Adipose tissue (tissue), 3 donors: Measurements from ENCODE around the gene SCN3B. TPM values are rescaled to one million over a fixed set of nuclear protein-coding genes. Genes with fewer than 3 reads are reported as not detected.

Source experiments
- H3K27ac ChIP-seq: one replicate; pipeline ENCODE4 v1.5.1; 2013; ENCODE audit warnings: low read depth, low read length
- WGBS, 3 donors: extraction: QIAGEN DNeasy Blood & Tissue Kit; methylation state at CpG; one replicate each; pipeline ENCODE4 v1.1.7; 2013; 5-methylcytosine and 5-hydroxymethylcytosine counted together
- polyA plus RNA-seq, 3 donors: library from polyadenylated mRNA; stranded (reverse); fragments of 200-250 nt; gene quantifications; one replicate each; pipeline ENCODE4 v1.2.3, GENCODE V29; 2013
- donor health status: healthy with polysubstance abuse.
- donor health status: Bipolar disorder and iron deficiency.
- donor health status: healthy.

The SCN3B gene
- polyA plus RNA-seq, 3 donors, result 0.70 to 1.7 (median 1.6) TPM

DNA sequence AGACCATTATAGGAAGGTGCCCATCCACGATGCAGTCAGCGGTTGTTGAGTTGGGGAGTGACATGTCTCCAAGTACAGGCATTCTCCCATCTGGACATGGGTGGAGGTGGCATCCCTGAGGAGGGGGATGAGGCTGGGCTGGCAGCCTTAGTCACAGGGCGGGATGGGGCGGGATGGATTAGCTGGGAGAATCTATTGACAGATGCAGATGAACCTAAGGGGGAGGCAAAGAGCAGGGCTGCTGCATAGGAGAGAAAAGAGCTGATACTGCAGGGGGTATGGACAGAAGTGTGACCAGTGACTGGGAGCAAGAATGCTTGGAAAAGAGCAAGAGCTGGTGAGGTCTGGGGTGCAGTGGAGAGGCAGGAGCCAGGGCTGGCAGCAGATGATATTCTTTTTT, 42.7 kb downstream of the SCN3B start:
- 90 to 93% (median 91%) methylated on average over 4 of the region's 4 CpGs for WGBS, 3 donors
- H3K27ac ChIP-seq, result no peak overlapping the region

GRCh38 chr11:123608945-123609344, 45.5 kb downstream of the SCN3B start:
- WGBS, 3 donors, result 90 to 96% (median 96%) methylated on average over 8 of the region's 8 CpGs

GRCh38 chr11:123608371-123608770, 46.1 kb downstream of the SCN3B start:
- H3K27ac ChIP-seq, result no peak overlapping the region
- 83 to 91% (median 90%) methylated on average over 8 to 9 of the region's 9 CpGs for WGBS, 3 donors

More at GRCh38 chr11:123608945-123609344, 45.5 kb downstream of the SCN3B start:
- no peak overlapping the region for H3K27ac ChIP-seq

GRCh38 chr11:123607781-123608180, 46.6 kb downstream of the SCN3B start:
- WGBS, 3 donors, result 70 to 93% (median 74%) methylated on average over 1 of the region's 1 CpG
- no peak overlapping the region for H3K27ac ChIP-seq

GRCh38 chr11:123603666-123604065, 50.8 kb downstream of the SCN3B start:
- H3K27ac ChIP-seq, result no peak overlapping the region

DNA sequence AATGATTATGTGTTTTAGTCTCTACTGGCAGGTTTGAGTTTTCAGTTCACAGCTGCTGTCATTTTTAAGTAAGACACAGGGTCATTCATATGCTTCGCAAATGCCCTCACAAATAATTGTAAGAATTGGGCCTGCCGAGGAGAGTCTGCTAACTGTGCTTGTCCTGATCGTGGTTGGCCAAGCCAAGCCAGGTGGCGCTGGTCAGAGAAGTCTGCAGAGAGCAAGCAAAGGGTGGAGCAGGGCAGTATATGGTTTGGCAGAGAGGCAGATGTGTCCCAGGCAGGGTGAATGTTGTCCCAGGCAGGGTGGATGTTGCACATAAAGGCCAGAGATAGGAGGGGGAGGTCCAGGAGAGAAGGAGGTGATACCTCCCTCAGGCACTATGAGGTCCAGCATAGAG, 52.7 kb downstream of the SCN3B start:
- no peak overlapping the region for H3K27ac ChIP-seq
- WGBS, 3 donors, result 76 to 89% (median 83%) methylated on average over 4 of the region's 4 CpGs

More at GRCh38 chr11:123603666-123604065, 50.8 kb downstream of the SCN3B start:
- 78 to 88% (median 81%) methylated on average over 4 of the region's 4 CpGs for WGBS, 3 donors

GRCh38 chr11:123601136-123601535, 53.3 kb downstream of the SCN3B start:
- H3K27ac ChIP-seq, result no peak overlapping the region
- WGBS, 3 donors, result 78 to 82% (median 80%) methylated on average over 4 of the region's 4 CpGs

DNA sequence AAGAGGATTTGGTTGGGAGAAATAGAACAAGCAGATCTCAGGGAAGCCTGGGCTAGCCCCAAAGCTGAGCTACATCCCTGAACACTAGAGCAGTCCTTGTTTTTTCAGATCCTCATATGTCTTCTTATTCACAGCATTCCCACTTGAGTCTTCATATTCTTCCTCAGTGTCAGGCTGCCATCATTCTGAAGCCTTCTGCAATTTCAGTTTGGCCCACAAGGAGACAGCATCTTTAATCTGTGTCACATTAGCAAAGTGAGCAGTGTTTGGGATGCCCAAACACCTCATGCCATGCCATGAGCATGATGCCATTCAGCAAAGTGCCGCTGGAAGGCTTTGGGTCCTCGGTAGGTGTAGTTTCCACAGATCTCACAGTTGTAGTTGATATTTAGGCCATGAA, 56.6 kb downstream of the SCN3B start:
- 92 to 100% (median 96%) methylated on average over 2 of the region's 2 CpGs for WGBS, 3 donors
- H3K27ac ChIP-seq, result no peak overlapping the region

GRCh38 chr11:123594921-123595320, 59.5 kb downstream of the SCN3B start:
- H3K27ac ChIP-seq, result no peak overlapping the region
- 60 to 83% (median 79%) methylated on average over 4 of the region's 4 CpGs for WGBS, 3 donors

- no peak overlapping the region for H3K27ac ChIP-seq
- WGBS, 3 donors, result 91 to 92% (median 91%) methylated on average over 8 of the region's 8 CpGs
These were observed 60.1 kb downstream of the SCN3B start for GRCh38 chr11:123594188-123594901.

DNA sequence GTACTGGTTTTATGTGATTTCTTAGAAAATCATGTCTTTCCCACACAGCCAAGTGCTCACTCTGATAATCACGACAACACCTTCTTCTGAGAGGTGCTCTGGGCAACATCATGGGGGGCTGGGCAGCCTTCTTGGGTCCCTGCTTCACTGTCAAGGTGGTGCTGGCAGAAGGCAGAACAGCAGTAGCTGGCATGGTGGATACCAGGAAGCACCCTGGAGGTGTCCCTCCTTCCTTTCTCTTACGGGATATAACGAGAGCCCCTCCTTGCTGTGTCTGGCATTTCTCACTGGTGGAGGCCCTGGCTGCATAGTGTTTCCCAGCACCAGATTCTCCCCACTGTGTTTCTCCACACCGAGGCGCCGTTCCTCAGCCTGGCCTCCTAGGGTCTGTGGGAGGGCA, 60.9 kb downstream of the SCN3B start:
- H3K27ac ChIP-seq, result no peak overlapping the region
- 66 to 87% (median 75%) methylated on average over 5 to 6 of the region's 6 CpGs for WGBS, 3 donors

GRCh38 chr11:123590296-123590912, 64.0 kb downstream of the SCN3B start:
- no peak overlapping the region for H3K27ac ChIP-seq
- WGBS, 3 donors, result 57 to 67% (median 62%) methylated on average over 11 of the region's 11 CpGs

DNA sequence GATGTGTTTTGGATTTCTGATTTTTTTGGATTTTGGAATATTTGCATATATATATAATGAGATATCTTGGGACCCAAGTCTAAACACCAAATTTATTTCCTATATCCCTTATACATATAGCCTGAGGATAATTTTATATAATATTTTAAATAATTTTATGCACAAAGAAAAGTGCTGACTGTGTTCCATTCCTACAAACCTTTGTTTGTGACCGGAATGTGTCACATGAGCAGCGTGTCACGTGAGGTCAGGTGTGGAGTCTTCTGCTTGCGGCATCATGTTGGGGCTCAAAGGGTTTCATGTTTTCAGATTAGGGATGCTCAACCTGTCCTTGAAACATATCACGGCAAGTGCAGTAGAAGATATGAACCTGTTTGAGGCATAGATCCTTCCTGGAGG, 65.6 kb downstream of the SCN3B start:
- 90 to 96% (median 96%) methylated on average over 5 of the region's 5 CpGs for WGBS, 3 donors
- H3K27ac ChIP-seq, result no peak overlapping the region

- 33 to 83% (median 83%) methylated on average over 14 of the region's 14 CpGs for WGBS, 3 donors
- H3K27ac ChIP-seq, result no peak overlapping the region
These were observed 66.1 kb downstream of the SCN3B start for GRCh38 chr11:123588117-123588863.

DNA sequence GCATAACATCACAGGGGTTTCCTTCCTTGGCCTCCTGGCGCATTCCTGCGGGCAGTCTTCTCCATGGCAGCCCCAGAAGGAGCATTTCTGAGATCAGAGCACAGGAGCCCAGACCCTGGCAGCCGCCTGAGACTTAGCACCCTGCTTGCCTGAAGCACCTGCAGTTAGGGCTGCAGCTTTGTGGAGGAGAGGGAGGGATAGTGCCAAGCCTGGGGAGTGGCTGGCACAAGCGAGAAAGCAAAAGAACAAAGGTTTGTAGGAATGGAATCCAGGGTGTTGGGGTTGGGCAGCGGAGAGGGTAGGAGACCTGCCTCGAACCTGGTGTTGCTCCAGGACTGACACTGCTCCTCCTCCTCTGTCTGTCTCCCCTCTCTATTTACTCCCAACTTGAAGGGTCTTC, 66.9 kb downstream of the SCN3B start:
- 76 to 90% (median 85%) methylated on average over 5 to 6 of the region's 6 CpGs for whole genome bisulfite sequencing, 3 donors
- no peak overlapping the region for H3K27ac ChIP-seq

DNA sequence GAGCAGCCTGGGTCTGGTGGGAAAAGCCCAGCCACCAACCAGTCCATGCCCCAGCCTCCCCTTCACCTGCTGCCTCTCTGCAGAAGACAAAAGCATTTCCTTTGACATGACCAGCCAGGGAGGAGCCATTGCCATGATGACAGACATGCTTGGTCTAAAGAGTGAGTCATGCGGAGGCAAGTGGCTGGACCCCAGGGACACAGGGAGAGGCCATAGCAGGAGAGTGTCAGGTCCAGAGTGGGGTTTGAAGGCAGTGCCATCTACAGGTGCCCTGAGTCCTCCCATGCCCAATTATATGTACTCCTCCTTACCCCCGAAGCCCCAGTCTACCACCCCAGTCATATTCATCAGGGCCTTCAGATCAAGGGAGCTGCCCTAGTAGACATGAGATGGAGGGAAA, 67.4 kb downstream of the SCN3B start:
- 88 to 100% (median 96%) methylated on average over 2 of the region's 2 CpGs for WGBS, 3 donors
- no peak overlapping the region for H3K27ac ChIP-seq

DNA sequence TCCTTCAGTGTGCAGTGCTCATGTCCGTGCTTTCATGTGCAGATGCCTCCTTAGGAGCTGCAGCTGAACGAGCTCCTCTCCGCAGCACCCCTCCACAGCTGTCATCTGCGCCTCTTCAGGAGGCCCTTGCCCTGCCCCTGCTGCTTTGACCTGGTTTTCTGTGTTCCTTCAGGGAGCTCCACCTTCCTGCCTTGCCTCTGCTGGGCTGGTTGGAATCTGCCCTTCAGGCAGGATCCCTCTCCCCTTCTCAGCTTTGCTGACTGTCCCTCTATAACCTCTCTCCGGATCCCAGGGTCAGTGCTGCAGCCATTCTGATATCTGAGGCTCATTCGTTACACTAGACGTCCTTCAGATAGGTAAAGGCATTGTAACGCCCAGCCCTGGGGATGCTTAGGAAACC, 67.9 kb downstream of the SCN3B start:
- WGBS, 3 donors, result 82 to 90% (median 88%) methylated on average over 8 of the region's 8 CpGs

GRCh38 chr11:123585706-123586105, 68.7 kb downstream of the SCN3B start:
- WGBS, 3 donors, result 46 to 80% (median 50%) methylated on average over 5 of the region's 5 CpGs

More for the DNA sequence above, 67.9 kb downstream of the SCN3B start:
- no peak overlapping the region for H3K27ac ChIP-seq

DNA sequence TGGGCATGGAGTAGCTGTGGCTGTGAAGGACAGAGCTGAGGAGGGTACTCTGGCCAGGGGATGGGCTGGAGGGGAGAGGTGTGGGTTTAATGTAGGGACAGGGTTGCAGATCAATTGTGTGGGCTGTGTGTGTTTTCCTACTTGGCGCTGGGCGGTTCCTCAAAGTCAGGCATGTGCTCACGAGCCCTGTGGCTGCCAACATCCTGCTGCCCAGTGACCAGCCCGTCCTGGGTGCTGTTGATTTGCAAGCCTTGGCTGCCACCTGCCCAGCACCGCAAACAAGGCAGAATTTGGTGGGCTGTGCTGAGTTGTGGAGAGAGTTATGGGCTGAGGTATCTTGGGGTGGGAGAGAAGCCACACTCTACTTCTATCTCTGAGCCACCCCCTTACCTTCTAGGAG, 69.2 kb downstream of the SCN3B start:
- 68 to 82% (median 70%) methylated on average over 5 of the region's 5 CpGs for WGBS, 3 donors
- no peak overlapping the region for H3K27ac ChIP-seq

More at GRCh38 chr11:123585706-123586105, 68.7 kb downstream of the SCN3B start:
- no peak overlapping the region for H3K27ac ChIP-seq
